Measurements from ENCODE around the gene WDR6. TPM values are rescaled to one million over a fixed set of nuclear protein-coding genes. Genes with fewer than 3 reads are reported as not detected.

WDR6 gene
- total RNA-seq, 1 experiment from 2014 or later, result 213 TPM

GRCh38 chr3:48960841-48961413 lies 46.3 kb upstream of the WDR6 start:
- no peak for DNase-seq (ENCODE audit: low spot score)
- H3K27ac Mint-ChIP-seq, result peak overlapping the region; percentile 91
- H3K27me3 Mint-ChIP-seq (ENCODE audit: low read depth), result no peaks in the 10 kb centered on the region

GRCh38 chr3:48962340-48962739 lies 44.9 kb upstream of the WDR6 start:
- peak overlapping the region; percentile 89 for H3K27ac Mint-ChIP-seq
- peaks cover 45% of the 10 kb centered on the region for H3K4me1 Mint-ChIP-seq
- TF ChIP-seq MXD4 (CRISPR knock-in tag; IDR thresholded peaks at IDR 0.05; ENCODE audit: borderline replicate concordance), result no peak
- ChIA-PET POLR2A (no interaction called here), CTCF (interaction anchor here (1.0 to 1.3 kb wide), 2 partner anchors 25 to 222 kb away, joined by 4 read pairs; no protein-coding TSS in a partner anchor)
- no peak; the same call in 1 of the 2 replicates for ATAC-seq
- H3K4me3 Mint-ChIP-seq, result no peak overlapping the region
- H3K9me3 Mint-ChIP-seq, result no peaks in the 10 kb centered on the region
- H3K36me3 Mint-ChIP-seq, result peaks cover 28% of the 10 kb centered on the region
- no peaks in the 10 kb centered on the region for H3K27me3 Mint-ChIP-seq (ENCODE audit: low read depth)
- DNase-seq (ENCODE audit: low spot score), result no peak

More at GRCh38 chr3:48960841-48961413, 46.3 kb upstream of the WDR6 start:
- H3K9me3 Mint-ChIP-seq, result no peaks in the 10 kb centered on the region
- POLR2A ChIA-PET, result interaction anchor here (0.6 kb wide), 1 partner anchor 26 kb away, joined by 3 read pairs; no protein-coding TSS in a partner anchor
- H3K36me3 Mint-ChIP-seq, result peaks cover 27% of the 10 kb centered on the region
- CTCF ChIA-PET, result interaction anchor here (1.1 to 1.8 kb wide), 2 partner anchors 27 to 221 kb away, joined by 5 to 9 read pairs; no protein-coding TSS in a partner anchor
- peaks cover 45% of the 10 kb centered on the region for H3K4me1 Mint-ChIP-seq
- ATAC-seq, result no peak
- no peak overlapping the region for H3K4me3 Mint-ChIP-seq
- TF ChIP-seq ZNF232 (CRISPR knock-in tag; IDR thresholded peaks at IDR 0.05) (no peak), USF1 (CRISPR knock-in tag; IDR thresholded peaks at IDR 0.05) (no peak), FOXJ3 (CRISPR knock-in tag; IDR thresholded peaks at IDR 0.05; ENCODE audit: borderline replicate concordance) (no peak), ZBTB21 (CRISPR knock-in tag; IDR thresholded peaks at IDR 0.05; ENCODE audit: borderline replicate concordance) (no peak), MXD4 (CRISPR knock-in tag; IDR thresholded peaks at IDR 0.05; ENCODE audit: borderline replicate concordance) (no peak), SP1 (CRISPR knock-in tag; conservative IDR thresholded peaks at IDR 0.05) (no peak)

GRCh38 chr3:48962939-48963338 lies 44.3 kb upstream of the WDR6 start:
- H3K27ac Mint-ChIP-seq, result peak overlapping the region; percentile 89
- TF ChIP-seq AR (CRISPR knock-in tag; IDR thresholded peaks at IDR 0.05) (no peak), NR3C1 (CRISPR knock-in tag; conservative IDR thresholded peaks at IDR 0.05; ENCODE audit: low read depth) (no peak), OVOL2 (CRISPR knock-in tag; IDR thresholded peaks at IDR 0.05; ENCODE audit: borderline replicate concordance) (no peak), FOXK1 (CRISPR knock-in tag; IDR thresholded peaks at IDR 0.05) (no peak), ZNF532 (CRISPR knock-in tag; IDR thresholded peaks at IDR 0.05; ENCODE audit: borderline replicate concordance) (no peak), KAT7 (CRISPR knock-in tag; IDR thresholded peaks at IDR 0.05; ENCODE audit: borderline replicate concordance) (no peak), CREM (CRISPR knock-in tag; IDR thresholded peaks at IDR 0.05) (no peak), HMGA2 (CRISPR knock-in tag; IDR thresholded peaks at IDR 0.05) (no peak), SMAD4 (CRISPR knock-in tag; IDR thresholded peaks at IDR 0.05) (no peak), FOXP1 (CRISPR knock-in tag; IDR thresholded peaks at IDR 0.05; ENCODE audit: borderline replicate concordance) (no peak), TEAD4 (CRISPR knock-in tag; IDR thresholded peaks at IDR 0.05) (no peak), PREB (CRISPR knock-in tag; IDR thresholded peaks at IDR 0.05; ENCODE audit: borderline replicate concordance) (no peak)
- CTCF ChIA-PET, result interaction anchor here (0.9 to 1.3 kb wide), 3 partner anchors 25 to 223 kb away, joined by 3 to 4 read pairs (median 4); no protein-coding TSS in a partner anchor

More at GRCh38 chr3:48962939-48963338, 44.3 kb upstream of the WDR6 start:
- Mint-ChIP-seq H3K27me3 (ENCODE audit: low read depth) (no peaks in the 10 kb centered on the region), H3K9me3 (no peaks in the 10 kb centered on the region), H3K4me3 (peak overlapping the region; percentile 35), H3K36me3 (peaks cover 28% of the 10 kb centered on the region), H3K4me1 (peaks cover 45% of the 10 kb centered on the region)
- DNase-seq (ENCODE audit: low spot score) (no peak), ATAC-seq (peak; percentile 71)
- POLR2A ChIA-PET, result no interaction called here
